GM12878 (cell line): ENCODE measurements around the gene IER5. TPM values are rescaled to one million over a fixed set of nuclear protein-coding genes. Genes with fewer than 3 reads are reported as not detected.

Experiments used
- ATAC-seq: fragments of 200-7000 bp; cut with Tn5 transposase; 3 replicates; pipeline ENCODE4 v1.9.1; 2020; ENCODE audit warnings: mild to moderate bottlenecking, moderate library complexity
- BruUV-seq: library from RNA; stranded (reverse); fragments of 400-500 nt; replicated peaks from 2 replicates; lab custom pipeline; 2021; lab: Mats Ljungman, UMichigan
- CTCF ChIA-PET: fragments of 300-600 bp; sonication (Branson Sonifier 250); formaldehyde crosslinking; extraction: SDS; loops from one replicate; lab custom pipeline; 2021; ENCODE audit warnings: inconsistent platforms; lab: Yijun Ruan, JAX
- POLR2A ChIA-PET: fragments of 350-600 bp; formaldehyde crosslinking; extraction: SDS; loops from one replicate; lab custom pipeline; 2021; ENCODE audit warnings: inconsistent platforms; lab: Charles Lee
- RAD21 ChIA-PET: fragments of 300-600 bp; sonication (Branson Sonifier 250); formaldehyde crosslinking; loops from one replicate; lab custom pipeline; 2023; ENCODE audit warnings: antibody characterized with exemption; ENCODE audit not compliant: unreplicated experiment; lab: Charles Lee
- SMC1A ChIA-PET: fragments of 300-600 bp; sonication (Branson Sonifier 250); formaldehyde crosslinking; loops from one replicate; lab custom pipeline; 2023; ENCODE audit not compliant: unreplicated experiment, uncharacterized antibody; lab: Charles Lee
- DNase-seq: peaks from one replicate; pipeline ENCODE4 v3.0.0-alpha.2; 2011; ENCODE audit warnings: low read depth, low spot score
- FAIRE-seq: peaks from 3 replicates; lab custom pipeline; 2011; peaks lifted over from hg19 to GRCh38; lab: Jason Lieb, UNC
- H2AFZ ChIP-seq: 2 replicates; pipeline ENCODE4 v1.6.0; 2011; ENCODE audit warnings: low read depth, low read length, control low read depth; ENCODE audit not compliant: control insufficient read depth
- H3K27ac ChIP-seq: 2 replicates; pipeline ENCODE4 v1.5.1; 2011; ENCODE audit warnings: control low read depth; ENCODE audit not compliant: control insufficient read depth, insufficient read depth
- H3K27me3 ChIP-seq, 2 experiments: replicated peaks in 1 of 2; 2 replicates each; pipeline versions ENCODE4 v1.6.0 to v1.6.1; 2011; ENCODE audit warnings: low read length in 1 of 2; ENCODE audit not compliant: control insufficient read depth in 2 of 2, insufficient read depth in 2 of 2
- H3K36me3 ChIP-seq, 2 experiments: 2 replicates each; pipeline ENCODE4 v1.5.1; 2011; ENCODE audit warnings: low read length in 1 of 2; ENCODE audit not compliant: control insufficient read depth in 2 of 2, insufficient read depth in 2 of 2
- H3K4me1 ChIP-seq: 2 replicates; pipeline ENCODE4 v1.6.1; 2011; ENCODE audit warnings: mild to moderate bottlenecking, low read length, moderate library complexity, mixed read lengths; ENCODE audit not compliant: control insufficient read depth, insufficient read depth
- H3K4me2 ChIP-seq: 2 replicates; pipeline ENCODE4 v1.6.0; 2011; ENCODE audit warnings: control low read depth; ENCODE audit not compliant: control insufficient read depth, insufficient read depth
- H3K4me3 ChIP-seq: fragments of 200-600 bp; sonication (generic); 2 replicates; pipeline ENCODE4 v1.5.1; 2016
- H3K79me2 ChIP-seq: 2 replicates; pipeline ENCODE4 v1.6.0; 2011; ENCODE audit warnings: low read length; ENCODE audit not compliant: control insufficient read depth, insufficient read depth
- H3K9ac ChIP-seq: 2 replicates; pipeline ENCODE4 v1.8.0; 2011; ENCODE audit warnings: low read length, control low read depth, mixed read lengths; ENCODE audit not compliant: control insufficient read depth, insufficient read depth
- H3K9me3 ChIP-seq: replicated peaks from 3 replicates; pipeline ENCODE4 v1.5.1; 2011; ENCODE audit warnings: mild to moderate bottlenecking, low read length; ENCODE audit not compliant: control insufficient read depth, insufficient read depth
- H4K20me1 ChIP-seq: 2 replicates; pipeline ENCODE4 v1.6.0; 2011; ENCODE audit not compliant: control insufficient read depth, insufficient read depth
- CBX3 ChIP-seq: fragments of 200-600 bp; sonication (generic); IDR thresholded peaks from 2 replicates; pipeline ENCODE4 v1.6.1; 2016; ENCODE audit warnings: low read depth, borderline replicate concordance
- CHD2 ChIP-seq: IDR thresholded peaks from 2 replicates; pipeline ENCODE4 v1.6.1; 2011; ENCODE audit warnings: low read depth, low read length, improper control_type of control experiment, borderline replicate concordance
- CHD4 ChIP-seq: fragments of 200-600 bp; sonication (generic); IDR thresholded peaks from 2 replicates; pipeline ENCODE4 v1.6.1; 2016; ENCODE audit warnings: mild to moderate bottlenecking
- IRF4 ChIP-seq: IDR thresholded peaks from 2 replicates; pipeline ENCODE4 v1.6.1; 2011; ENCODE audit warnings: low read depth, low read length
- JUNB ChIP-seq: IDR thresholded peaks from 2 replicates; pipeline ENCODE4 v1.6.1; 2016; ENCODE audit warnings: antibody characterized with exemption, mild to moderate bottlenecking
- MXI1 ChIP-seq: fragments of 150-350 bp; IDR thresholded peaks from 2 replicates; pipeline ENCODE4 v1.6.1; 2011; ENCODE audit warnings: low read depth, mild to moderate bottlenecking, inconsistent platforms, low read length, improper control_type of control experiment
- NFIC ChIP-seq: IDR thresholded peaks from 2 replicates; pipeline ENCODE4 v1.6.1; 2012; ENCODE audit warnings: low read depth, mild to moderate bottlenecking, inconsistent platforms, low read length, moderate library complexity
- NFYB ChIP-seq: IDR thresholded peaks from 2 replicates; pipeline ENCODE4 v1.6.1; 2011; ENCODE audit warnings: low read depth, mild to moderate bottlenecking, low read length, improper control_type of control experiment, moderate library complexity; ENCODE audit not compliant: insufficient read depth
- RCOR1 ChIP-seq: conservative IDR thresholded peaks from 2 replicates; pipeline ENCODE4 v1.6.1; 2012; ENCODE audit warnings: low read depth, low read length, improper control_type of control experiment
- SMARCA5 ChIP-seq: fragments of 450-650 bp; IDR thresholded peaks from 2 replicates; pipeline ENCODE4 v1.6.1; 2017; ENCODE audit warnings: mild to moderate bottlenecking
- TBL1XR1 ChIP-seq: IDR thresholded peaks from 2 replicates; pipeline ENCODE4 v1.6.1; 2012; ENCODE audit warnings: low read depth, low read length, improper control_type of control experiment
- ZNF207 ChIP-seq: fragments of 450-650 bp; IDR thresholded peaks from 2 replicates; pipeline ENCODE4 v1.6.1; 2014; ENCODE audit warnings: antibody characterized with exemption, mild to moderate bottlenecking, borderline replicate concordance
- WGBS: methylation state at CpG from one replicate; pipeline ENCODE4 v1.1.6; 2016; ENCODE audit warnings: low lambda C conversion rate; ENCODE audit not compliant: insufficient replicate concordance, insufficient coverage; ENCODE audit errors: missing lambda C conversion rate; 5-methylcytosine and 5-hydroxymethylcytosine counted together
- in situ Hi-C: fragments of 300-500 bp; cut with MboI; formaldehyde crosslinking; loops from 9 replicates; pipeline ENCODE4 v1.14.3; 2018; ENCODE audit warnings: mixed read lengths
- intact Hi-C: fragments of 100-400 bp; cut with micrococcal nuclease; formaldehyde crosslinking; loops from one replicate; pipeline ENCODE4 v1.14.2; 2022; ENCODE audit not compliant: unreplicated experiment
- polyA plus RNA-seq, 11 experiments: library from polyadenylated mRNA; depleted of rRNA in 4 of 11; unstranded in 6 of 11; stranded (reverse) in 5 of 11; fragments of >200 nt; fragmentation: Nextera tagmentation in 4 of 11; fragmentation: Illumina TruSeq in 1 of 11; extraction: Ambion mirVana in 4 of 11; extraction: Trizol in 1 of 11; gene quantifications; 1 replicate in 1 of 11; 2 replicates in 10 of 11; pipeline versions ENCODE4 v1.2.1 to v1.2.3, GENCODE V29; 2011 to 2016; ENCODE audit warnings: inconsistent platforms in 2 of 11, missing spikeins in 2 of 11, low read depth in 1 of 11
- total RNA-seq, 4 experiments: library from RNA; depleted of rRNA in 3 of 4; stranded (reverse); fragments of >200 nt in 3 of 4; fragmentation: Illumina TruSeq in 1 of 4; extraction: Trizol in 1 of 4; gene quantifications; 2 replicates each; pipeline versions ENCODE4 v1.2.1 to v1.2.3, GENCODE V29; 2013 to 2021
- TF ChIP-seq, protein P1 (sequence below): fragments of 450-650 bp; IDR thresholded peaks from 2 replicates; pipeline ENCODE4 v1.6.1; 2016; ENCODE audit warnings: mild to moderate bottlenecking

IER5 gene
- total and polyA plus RNA-seq, 10 of the 15 experiments (the other 5 are each of a cell fraction or from before 2014, with no cell fraction given): 4.3 to 75.2 (median 30.5) TPM

DNA sequence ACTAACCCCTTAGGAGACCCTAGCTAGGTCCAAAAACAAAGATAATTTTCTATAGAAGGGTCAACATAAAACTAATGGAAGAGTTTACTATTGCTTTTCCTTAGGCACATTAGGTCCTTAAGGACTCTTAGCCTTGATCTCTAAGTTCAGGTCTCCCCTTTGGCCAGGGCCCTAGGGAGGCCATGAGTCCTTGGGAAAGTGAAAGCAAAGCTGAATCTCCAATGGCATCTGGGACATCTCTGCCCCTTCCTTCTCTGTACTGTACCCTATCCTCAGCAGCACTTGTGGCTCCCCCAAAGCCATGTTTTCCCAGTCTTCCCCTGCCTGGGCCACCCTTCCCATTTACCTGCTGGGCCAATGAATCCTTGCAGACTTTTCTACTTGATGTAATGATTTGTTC, 14.3 kb downstream of the IER5 start:
- Histone ChIP-seq H3K4me2 (peak overlapping the region; percentile 21; the same call in 1 of the 2 replicates), H3K4me1 (peaks cover 69% of the 10 kb centered on the region), H3K4me3 (no peak overlapping the region), H3K79me2 (peaks cover 3% of the 10 kb centered on the region), H3K27me3 (no peaks in the 10 kb centered on the region), H3K9me3 (no peaks in the 10 kb centered on the region), H3K27ac (no peak overlapping the region), H2AFZ (no peak overlapping the region), H3K9ac (no peak overlapping the region), H3K36me3 (no peaks in the 10 kb centered on the region), H4K20me1 (no peaks in the 10 kb centered on the region)
- intact Hi-C loops (no loop called here), in situ Hi-C loops (no loop called here)
- CTCF ChIA-PET: interaction anchor here (2.4 to 38.4 kb wide), 4 partner anchors 11 to 65 kb away, joined by 10 to 1067 read pairs (median 20); no protein-coding TSS in a partner anchor
- FAIRE-seq (no peak), ATAC-seq (no peak), DNase-seq (no peak)
- SMC1A ChIA-PET: interaction anchor here (0.6 to 39.2 kb wide), 10 partner anchors 10 to 194 kb away, joined by 3 to 1399 read pairs (median 4); partner anchors contain the start of gene MR1
- no TSS peak for BruUV-seq
- RAD21 ChIA-PET: interaction anchor here (1.1 to 26.9 kb wide), 5 partner anchors 11 to 64 kb away, joined by 3 to 966 read pairs (median 4); no protein-coding TSS in a partner anchor
- no peak for TF ChIP-seq JUNB
- no peak for TF ChIP-seq CHD4
- no peak for TF ChIP-seq CHD2
- TF ChIP-seq, protein P1, sequence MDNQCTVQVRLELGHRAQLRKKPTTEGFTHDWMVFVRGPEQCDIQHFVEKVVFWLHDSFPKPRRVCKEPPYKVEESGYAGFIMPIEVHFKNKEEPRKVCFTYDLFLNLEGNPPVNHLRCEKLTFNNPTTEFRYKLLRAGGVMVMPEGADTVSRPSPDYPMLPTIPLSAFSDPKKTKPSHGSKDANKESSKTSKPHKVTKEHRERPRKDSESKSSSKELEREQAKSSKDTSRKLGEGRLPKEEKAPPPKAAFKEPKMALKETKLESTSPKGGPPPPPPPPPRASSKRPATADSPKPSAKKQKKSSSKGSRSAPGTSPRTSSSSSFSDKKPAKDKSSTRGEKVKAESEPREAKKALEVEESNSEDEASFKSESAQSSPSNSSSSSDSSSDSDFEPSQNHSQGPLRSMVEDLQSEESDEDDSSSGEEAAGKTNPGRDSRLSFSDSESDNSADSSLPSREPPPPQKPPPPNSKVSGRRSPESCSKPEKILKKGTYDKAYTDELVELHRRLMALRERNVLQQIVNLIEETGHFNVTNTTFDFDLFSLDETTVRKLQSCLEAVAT: no peak
- POLR2A ChIA-PET: interaction anchor here (0.6 to 16.3 kb wide), 9 partner anchors 6 to 528 kb away, joined by 3 to 256 read pairs (median 11); partner anchors contain the start of gene IER5

DNA sequence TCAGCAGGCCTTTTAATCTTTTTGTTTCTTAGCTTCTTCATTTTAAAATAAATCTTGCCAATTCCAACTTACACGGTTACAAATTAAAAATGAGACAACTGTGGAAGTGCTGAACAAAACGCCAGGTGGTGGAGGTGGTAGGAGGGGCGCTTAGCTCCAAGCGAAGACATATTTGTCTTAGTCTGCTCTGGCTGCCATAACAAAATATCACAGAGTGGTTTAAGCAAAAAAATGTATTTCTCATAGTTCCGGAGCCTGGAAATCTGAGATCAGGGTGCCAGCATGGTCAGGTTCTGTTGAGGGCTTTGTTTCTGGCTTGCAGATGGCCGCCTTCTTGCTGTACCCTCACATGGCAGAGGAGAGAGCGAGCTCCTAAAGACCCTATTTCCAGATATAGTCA, 14.9 kb downstream of the IER5 start:
- no peaks in the 10 kb centered on the region for H3K27me3 ChIP-seq
- H3K9ac ChIP-seq: no peak overlapping the region
- H2AFZ ChIP-seq: no peak overlapping the region
- H3K9me3 ChIP-seq: no peaks in the 10 kb centered on the region
- RAD21 ChIA-PET: interaction anchor here (1.1 to 26.9 kb wide), 6 partner anchors 12 to 68 kb away, joined by 3 to 966 read pairs (median 8); partner anchors contain the start of gene MR1
- BruUV-seq: no TSS peak
- peaks cover 3% of the 10 kb centered on the region for H3K79me2 ChIP-seq
- no peaks in the 10 kb centered on the region for H3K36me3 ChIP-seq
- DNase-seq: no peak
- in situ Hi-C loops (no loop called here), intact Hi-C loops (no loop called here)
- peaks cover 64% of the 10 kb centered on the region for H3K4me1 ChIP-seq
- TF ChIP-seq SMARCA5: no peak
- no peak for TF ChIP-seq MXI1
- TF ChIP-seq CHD4: no peak
- no peak for TF ChIP-seq NFIC
- no peak for TF ChIP-seq CBX3
- no peak for TF ChIP-seq IRF4
- TF ChIP-seq TBL1XR1: no peak
- TF ChIP-seq RCOR1: no peak
- TF ChIP-seq NFYB: no peak
- TF ChIP-seq ZNF207: no peak
- CTCF ChIA-PET: interaction anchor here (2.4 to 38.4 kb wide), 4 partner anchors 12 to 65 kb away, joined by 10 to 1067 read pairs (median 20); no protein-coding TSS in a partner anchor
- H3K4me3 ChIP-seq: no peak overlapping the region
- no peak overlapping the region for H3K27ac ChIP-seq
- no peak for FAIRE-seq
- no peaks in the 10 kb centered on the region for H4K20me1 ChIP-seq
- POLR2A ChIA-PET: interaction anchor here (0.6 to 16.3 kb wide), 8 partner anchors 7 to 529 kb away, joined by 4 to 256 read pairs (median 14); partner anchors contain the start of gene IER5
- ATAC-seq: no peak
- 96% methylated on average over 7 of the region's 7 CpGs for WGBS
- SMC1A ChIA-PET: interaction anchor here (0.6 to 39.2 kb wide), 13 partner anchors 11 to 195 kb away, joined by 3 to 1399 read pairs (median 4); partner anchors contain the start of gene MR1
- H3K4me2 ChIP-seq: peak overlapping the region; percentile 83; the same call in 1 of the 2 replicates
